Lower lobe of right lung (tissue), 2 donors: ENCODE results near the gene ETS2. TPM values are rescaled to one million over a fixed set of nuclear protein-coding genes. Genes with fewer than 3 reads are reported as not detected.

Source experiments
- ATAC-seq, 2 donors: fragments of 200-7000 bp; cut with Tn5 transposase; one replicate each; pipeline ENCODE4 v1.9.1; 2020 to 2022; ENCODE audit warnings: mild to moderate bottlenecking in 2 of 2, moderate library complexity in 2 of 2
- DNase-seq: peaks from one replicate; pipeline ENCODE4 v3.0.0-alpha.2; 2020
- H3K27ac ChIP-seq: fragments of 200-600 bp; one replicate; pipeline ENCODE4 v1.8.0; 2022
- H3K27me3 ChIP-seq: fragments of 200-600 bp; one replicate; pipeline ENCODE4 v1.8.0; 2022; ENCODE audit warnings: low read depth
- H3K36me3 ChIP-seq: fragments of 200-600 bp; one replicate; pipeline ENCODE4 v1.8.0; 2022; ENCODE audit warnings: mild to moderate bottlenecking
- H3K4me1 ChIP-seq: fragments of 200-600 bp; one replicate; pipeline ENCODE4 v1.8.0; 2022
- H3K4me3 ChIP-seq: fragments of 200-600 bp; one replicate; pipeline ENCODE4 v1.8.0; 2022; ENCODE audit warnings: mild to moderate bottlenecking
- H3K9me3 ChIP-seq: fragments of 200-600 bp; one replicate; pipeline ENCODE4 v1.8.0; 2022
- intact Hi-C: fragments of 100-400 bp; cut with DNase I; formaldehyde crosslinking; loops from one replicate; pipeline ENCODE4 v1.11.0; 2022
- total RNA-seq: library from RNA; stranded (reverse); fragmentation: NEBNext Ultra II Directional; extraction: Animal tissue kit (Norgen Biotek cat#: 25700); gene quantifications from one replicate; pipeline ENCODE4 v1.2.1, GENCODE V29; 2021
- TF ChIP-seq, protein P1 (sequence below): fragments of 200-600 bp; IDR thresholded peaks from one replicate; pipeline ENCODE4 v1.8.0; 2022; ENCODE audit warnings: antibody characterized with exemption, mild to moderate bottlenecking
- donor health status: DM: no; HTN: yes; CAD: no; lungs with severe emphysema.

Gene ETS2
- total RNA-seq, 1 donor from 2014 or later = 160 TPM

DNA sequence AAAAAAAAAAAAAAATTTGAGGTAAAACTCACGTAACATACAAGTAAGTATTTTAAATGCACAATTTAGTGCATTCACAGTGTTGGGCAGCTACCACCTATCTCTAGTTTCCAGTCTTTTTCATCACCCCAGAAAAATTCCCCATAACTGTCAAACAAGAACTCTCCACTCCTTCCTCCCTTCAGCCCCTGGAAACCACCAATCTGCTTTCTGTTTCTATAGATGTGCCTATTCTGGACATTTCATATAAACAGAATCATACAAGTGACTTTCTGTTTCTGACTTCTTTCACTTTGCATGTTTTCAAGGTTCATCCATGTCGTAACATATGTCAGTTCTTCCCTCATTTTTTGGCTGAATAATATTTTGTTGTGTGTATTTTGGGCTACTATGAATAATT lies 24.9 kb upstream of the ETS2 start:
- H3K27ac ChIP-seq = no peak overlapping the region
- H3K9me3 ChIP-seq = peaks cover 16% of the 10 kb centered on the region
- H3K36me3 ChIP-seq = no peaks in the 10 kb centered on the region
- TF ChIP-seq, protein P1, sequence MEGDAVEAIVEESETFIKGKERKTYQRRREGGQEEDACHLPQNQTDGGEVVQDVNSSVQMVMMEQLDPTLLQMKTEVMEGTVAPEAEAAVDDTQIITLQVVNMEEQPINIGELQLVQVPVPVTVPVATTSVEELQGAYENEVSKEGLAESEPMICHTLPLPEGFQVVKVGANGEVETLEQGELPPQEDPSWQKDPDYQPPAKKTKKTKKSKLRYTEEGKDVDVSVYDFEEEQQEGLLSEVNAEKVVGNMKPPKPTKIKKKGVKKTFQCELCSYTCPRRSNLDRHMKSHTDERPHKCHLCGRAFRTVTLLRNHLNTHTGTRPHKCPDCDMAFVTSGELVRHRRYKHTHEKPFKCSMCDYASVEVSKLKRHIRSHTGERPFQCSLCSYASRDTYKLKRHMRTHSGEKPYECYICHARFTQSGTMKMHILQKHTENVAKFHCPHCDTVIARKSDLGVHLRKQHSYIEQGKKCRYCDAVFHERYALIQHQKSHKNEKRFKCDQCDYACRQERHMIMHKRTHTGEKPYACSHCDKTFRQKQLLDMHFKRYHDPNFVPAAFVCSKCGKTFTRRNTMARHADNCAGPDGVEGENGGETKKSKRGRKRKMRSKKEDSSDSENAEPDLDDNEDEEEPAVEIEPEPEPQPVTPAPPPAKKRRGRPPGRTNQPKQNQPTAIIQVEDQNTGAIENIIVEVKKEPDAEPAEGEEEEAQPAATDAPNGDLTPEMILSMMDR = no peak
- H3K27me3 ChIP-seq = no peaks in the 10 kb centered on the region
- intact Hi-C loops = no loop called here
- ATAC-seq (no peak), DNase-seq (no peak)
- no peaks in the 10 kb centered on the region for H3K4me1 ChIP-seq
- no peak overlapping the region for H3K4me3 ChIP-seq

DNA sequence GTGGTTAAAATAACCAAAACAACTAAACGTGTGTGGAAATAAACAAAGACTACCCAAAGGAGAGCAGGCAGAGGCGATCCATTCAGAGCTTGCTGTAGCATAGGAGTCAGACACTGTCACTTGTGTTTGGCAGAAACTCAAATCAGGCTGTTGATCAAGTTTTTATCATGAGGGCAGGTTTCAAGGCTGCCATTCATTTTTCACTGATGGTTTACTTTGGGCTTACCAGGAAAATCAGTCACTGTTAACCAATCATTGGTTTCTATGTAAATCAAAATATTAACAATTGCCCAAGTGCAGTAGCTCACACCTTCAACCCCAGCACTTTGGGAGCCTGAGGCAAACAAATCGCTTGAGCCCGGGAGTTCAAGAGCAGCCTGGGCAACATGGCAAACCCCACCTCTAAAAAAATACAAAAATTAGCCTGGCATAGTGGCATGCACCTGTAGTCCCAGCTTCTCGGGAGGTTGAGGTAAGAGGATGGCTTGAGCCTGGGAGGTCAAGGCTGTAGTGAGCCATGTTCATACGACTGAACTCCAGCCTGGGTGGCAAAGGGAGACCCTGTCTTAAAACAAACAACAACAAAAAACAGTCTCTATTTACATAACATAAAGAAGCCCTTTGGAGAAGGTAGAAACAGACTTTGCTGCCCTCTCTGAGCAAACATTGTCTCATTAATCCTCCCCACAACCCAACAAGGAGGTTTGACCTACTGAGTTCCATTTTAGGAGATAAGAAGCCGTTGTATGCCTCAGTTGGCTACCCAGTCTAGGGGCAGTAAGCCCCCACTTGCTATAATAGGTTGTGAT lies 21.1 kb upstream of the ETS2 start:
- H3K9me3 ChIP-seq = peaks cover 10% of the 10 kb centered on the region
- intact Hi-C loops = no loop called here
- H3K36me3 ChIP-seq = no peaks in the 10 kb centered on the region
- no peaks in the 10 kb centered on the region for H3K27me3 ChIP-seq
- TF ChIP-seq, protein P1 = no peak
- ATAC-seq = no peak
- H3K4me1 ChIP-seq = no peaks in the 10 kb centered on the region
- DNase-seq = no peak
- H3K27ac ChIP-seq = no peak overlapping the region
- H3K4me3 ChIP-seq = no peak overlapping the region

DNA sequence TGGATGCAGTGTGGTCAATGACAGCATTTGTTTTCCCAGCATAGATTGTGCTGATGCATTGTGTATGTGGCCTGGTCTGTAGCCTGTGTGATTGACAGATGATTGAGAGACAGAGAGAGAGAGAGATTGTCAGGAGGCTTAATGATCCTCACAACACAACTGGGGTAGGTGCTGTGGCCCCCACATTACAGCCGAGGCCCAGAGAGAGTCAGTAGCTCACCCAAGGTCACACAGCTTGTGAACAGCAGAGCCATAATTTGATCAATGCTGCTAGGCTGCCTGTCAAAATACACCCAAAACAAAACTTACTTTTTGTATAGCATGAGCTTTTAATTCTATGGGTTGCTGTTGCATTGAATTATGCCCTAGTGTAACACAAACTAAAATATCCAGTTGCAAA lies 20.2 kb upstream of the ETS2 start:
- Histone ChIP-seq H3K4me1 (no peaks in the 10 kb centered on the region), H3K9me3 (peaks cover 10% of the 10 kb centered on the region), H3K36me3 (no peaks in the 10 kb centered on the region), H3K4me3 (no peak overlapping the region), H3K27ac (no peak overlapping the region), H3K27me3 (no peaks in the 10 kb centered on the region)
- no peak for DNase-seq
- no peak for ATAC-seq
- TF ChIP-seq, protein P1 = no peak
- intact Hi-C loops = no loop called here

DNA sequence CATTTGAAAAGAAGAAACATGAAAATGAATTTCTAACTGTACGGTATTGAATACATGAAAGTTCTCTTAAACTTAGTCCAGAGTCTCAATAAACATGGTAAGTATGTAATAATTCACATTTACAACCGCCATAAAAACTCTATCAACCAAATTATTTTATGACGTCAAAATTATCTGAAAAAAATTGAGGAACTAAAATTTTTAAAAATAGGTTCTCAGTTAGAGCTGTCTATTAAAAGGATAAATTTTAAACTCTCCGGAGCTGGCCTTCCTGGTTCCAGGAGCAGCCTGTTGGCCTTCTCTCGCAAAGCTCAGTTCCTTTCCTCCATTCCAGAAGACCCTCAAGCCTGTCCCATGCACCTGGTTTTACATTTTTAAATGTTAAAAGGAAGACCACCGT lies 18.7 kb upstream of the ETS2 start:
- intact Hi-C loops = no loop called here
- no peak for ATAC-seq

DNA sequence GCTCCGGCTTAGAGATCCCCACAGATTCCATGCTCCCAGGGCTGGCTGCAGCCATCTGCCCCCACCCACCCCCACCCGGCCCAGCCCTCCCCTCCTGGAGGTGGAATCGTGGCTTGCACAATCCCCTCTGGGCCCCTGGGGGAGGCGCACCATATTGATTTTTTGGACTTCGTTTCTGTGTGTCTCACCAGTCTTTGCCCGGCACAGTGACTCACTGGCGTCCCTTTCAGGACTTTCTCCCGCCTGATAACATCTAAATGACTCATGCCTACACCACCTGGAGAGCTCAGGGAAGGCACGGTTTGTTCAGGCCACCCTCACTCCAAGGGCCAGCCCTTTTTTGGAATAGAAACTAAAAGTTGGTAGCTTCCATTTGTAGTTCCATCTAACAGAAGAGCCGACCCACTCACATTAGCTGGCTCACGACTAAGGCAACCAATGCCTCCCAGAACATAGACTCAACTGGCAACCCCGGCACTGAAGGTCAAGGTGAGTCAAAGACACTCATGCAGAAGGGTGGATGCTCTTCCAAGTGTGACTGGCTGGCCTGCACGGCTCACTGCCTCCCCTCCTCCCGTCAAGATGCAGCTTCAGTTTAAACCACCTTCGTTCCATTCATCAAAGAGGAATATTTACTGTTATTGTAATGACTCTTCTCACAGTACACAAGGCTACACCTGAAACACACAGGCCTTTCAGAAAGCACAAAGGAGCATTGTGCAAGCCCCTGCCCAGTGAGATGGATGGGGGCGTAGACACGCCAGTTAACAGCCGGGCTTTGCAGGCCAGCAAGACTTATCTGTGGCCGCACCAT lies 18.1 kb upstream of the ETS2 start:
- Histone ChIP-seq H3K27ac (no peak overlapping the region), H3K4me1 (no peaks in the 10 kb centered on the region), H3K36me3 (no peaks in the 10 kb centered on the region), H3K27me3 (no peaks in the 10 kb centered on the region), H3K4me3 (no peak overlapping the region), H3K9me3 (peaks cover 2% of the 10 kb centered on the region)
- peak; percentile 87 to 94 for ATAC-seq
- intact Hi-C loops = no loop called here
- TF ChIP-seq, protein P1 = no peak
- DNase-seq = no peak

More for the DNA sequence above, 18.7 kb upstream of the ETS2 start:
- H3K36me3 ChIP-seq = no peaks in the 10 kb centered on the region
- no peaks in the 10 kb centered on the region for H3K4me1 ChIP-seq
- H3K4me3 ChIP-seq = no peak overlapping the region
- no peak overlapping the region for H3K27ac ChIP-seq
- DNase-seq = no peak
- no peaks in the 10 kb centered on the region for H3K27me3 ChIP-seq
- peaks cover 9% of the 10 kb centered on the region for H3K9me3 ChIP-seq
- TF ChIP-seq, protein P1 = no peak
